HG03432 (cell line): ENCODE data around the gene OR9A2.
"Not testable (repeated sequence)": the region's sequence is repeated elsewhere in the genome, so short reads cannot be mapped to it uniquely, and the experiment has no call there.

Source experiments
- ATAC-seq: cut with Tn5 transposase; IDR thresholded peaks from one replicate; pipeline ENCODE4 v1.9.1; 2021; ENCODE audit warnings: mild to moderate bottlenecking, moderate library complexity; ENCODE audit not compliant: unreplicated experiment

The OR9A2 gene

GRCh38 chr7:142978402-142978801 is 48.5 kb downstream of the OR9A2 start:
- not testable (repeated sequence) for ATAC-seq
